Liver (tissue), 9 donors: Measurements from ENCODE around the gene DDX20. TPM values are rescaled to one million over a fixed set of nuclear protein-coding genes. Genes with fewer than 3 reads are reported as not detected.

Experiments used
- DNase-seq: peaks from one replicate; pipeline ENCODE4 v3.0.0-alpha.2; 2017; ENCODE audit warnings: low spot score
- H3K27ac ChIP-seq, 2 donors: one replicate each; pipeline ENCODE4 v1.7.0; 2013; ENCODE audit warnings: inconsistent platforms in 2 of 2, low read length in 2 of 2, control low read depth in 1 of 2, low read depth in 1 of 2, mild to moderate bottlenecking in 1 of 2
- H3K27me3 ChIP-seq, 4 donors: one replicate each; pipeline versions ENCODE4 v1.6.1 to v1.7.0; 2013; ENCODE audit warnings: low read length in 3 of 4, inconsistent platforms in 1 of 4, mild to moderate bottlenecking in 1 of 4, moderate library complexity in 1 of 4; ENCODE audit not compliant: control insufficient read depth in 4 of 4, insufficient read depth in 4 of 4
- H3K36me3 ChIP-seq, 4 donors: one replicate each; pipeline versions ENCODE4 v1.6.1 to v1.7.0; 2013; ENCODE audit warnings: low read length in 3 of 4, mild to moderate bottlenecking in 3 of 4, low read depth in 1 of 4, moderate library complexity in 1 of 4; ENCODE audit not compliant: control insufficient read depth in 4 of 4, insufficient read depth in 3 of 4
- H3K4me1 ChIP-seq, 4 donors: one replicate each; pipeline versions ENCODE4 v1.6.1 to v1.7.0; 2013; ENCODE audit warnings: low read length in 3 of 4, mild to moderate bottlenecking in 3 of 4, moderate library complexity in 1 of 4; ENCODE audit not compliant: control insufficient read depth in 4 of 4, insufficient read depth in 4 of 4
- H3K4me3 ChIP-seq, 3 donors: one replicate each; pipeline versions ENCODE4 v1.6.1 to v1.7.0; 2013; ENCODE audit warnings: low read length in 3 of 3, control low read depth in 1 of 3, low read depth in 1 of 3, mild to moderate bottlenecking in 1 of 3
- H3K9ac ChIP-seq, 2 donors: one replicate each; pipeline ENCODE4 v1.7.0; 2013; ENCODE audit warnings: low read length in 2 of 2, mild to moderate bottlenecking in 2 of 2, moderate library complexity in 2 of 2, control low read depth in 1 of 2, low read depth in 1 of 2
- H3K9me3 ChIP-seq, 4 donors: one replicate each; pipeline versions ENCODE4 v1.6.1 to v1.7.0; 2013; ENCODE audit warnings: low read length in 3 of 4; ENCODE audit not compliant: control insufficient read depth in 4 of 4
- CTCF ChIP-seq: fragments of 150-350 bp; IDR thresholded peaks from 2 replicates; pipeline ENCODE4 v1.5.1; 2017; ENCODE audit warnings: improper control_type of control experiment, low read depth, low read length; ENCODE audit not compliant: missing input control
- EGR1 ChIP-seq, 2 donors: IDR thresholded peaks; 2 replicates each; pipeline ENCODE4 v1.6.1; 2016 to 2018; ENCODE audit warnings: antibody characterized with exemption in 2 of 2, low read depth in 2 of 2
- FOXA1 ChIP-seq: IDR thresholded peaks from 2 replicates; pipeline ENCODE4 v1.6.1; 2016; ENCODE audit warnings: antibody characterized with exemption
- FOXA2 ChIP-seq: IDR thresholded peaks from 2 replicates; pipeline ENCODE4 v1.6.1; 2016; ENCODE audit warnings: antibody characterized with exemption
- GABPA ChIP-seq, 2 donors: IDR thresholded peaks in 1 of 2; conservative IDR thresholded peaks in 1 of 2; 2 replicates each; pipeline ENCODE4 v1.6.1; 2016; ENCODE audit warnings: antibody characterized with exemption in 2 of 2, mild to moderate bottlenecking in 1 of 2, moderate library complexity in 1 of 2
- HNF4A ChIP-seq, 2 donors: conservative IDR thresholded peaks; 2 replicates each; pipeline ENCODE4 v1.6.1; 2016; ENCODE audit warnings: antibody characterized with exemption in 2 of 2, mild to moderate bottlenecking in 2 of 2
- HNF4G ChIP-seq: IDR thresholded peaks from 2 replicates; pipeline ENCODE4 v1.6.1; 2016; ENCODE audit warnings: antibody characterized with exemption
- JUND ChIP-seq, 2 donors: IDR thresholded peaks; 2 replicates each; pipeline ENCODE4 v1.6.1; 2016; ENCODE audit warnings: antibody characterized with exemption in 2 of 2
- NR2F2 ChIP-seq: IDR thresholded peaks from 2 replicates; pipeline ENCODE4 v1.6.1; 2016; ENCODE audit warnings: antibody characterized with exemption
- RAD21 ChIP-seq, 2 donors: IDR thresholded peaks; 2 replicates each; pipeline ENCODE4 v1.6.1; 2016; ENCODE audit warnings: antibody characterized with exemption in 2 of 2, mild to moderate bottlenecking in 2 of 2
- SP1 ChIP-seq: IDR thresholded peaks from 2 replicates; pipeline ENCODE4 v1.6.1; 2018; ENCODE audit warnings: antibody characterized with exemption, mild to moderate bottlenecking
- TAF1 ChIP-seq: conservative IDR thresholded peaks from 2 replicates; pipeline ENCODE4 v1.6.1; 2016; ENCODE audit warnings: antibody characterized with exemption, mild to moderate bottlenecking
- YY1 ChIP-seq: IDR thresholded peaks from 2 replicates; pipeline ENCODE4 v1.6.1; 2016; ENCODE audit warnings: antibody characterized with exemption, mild to moderate bottlenecking
- WGBS: extraction: QIAGEN DNeasy Blood & Tissue Kit; methylation state at CpG from one replicate; pipeline ENCODE4 v1.1.7; 2013; 5-methylcytosine and 5-hydroxymethylcytosine counted together
- polyA plus RNA-seq, 2 donors: library from polyadenylated mRNA; stranded (reverse) in 1 of 2; unstranded in 1 of 2; fragments of 200-250 nt in 1 of 2; fragments of >200 nt in 1 of 2; fragmentation: Nextera tagmentation in 1 of 2; extraction: Ambion mirVana in 1 of 2; gene quantifications; one replicate each; pipeline versions ENCODE4 v1.2.1 to v1.2.3, GENCODE V29; 2013 to 2015
- total RNA-seq, 2 donors: library from RNA; depleted of rRNA; stranded (reverse); fragments of >200 nt; gene quantifications; one replicate each; pipeline ENCODE4 v1.2.3, GENCODE V29; 2014
- TF ChIP-seq, protein P1 (sequence below): IDR thresholded peaks from 2 replicates; pipeline ENCODE4 v1.6.1; 2016; ENCODE audit warnings: antibody characterized with exemption, mild to moderate bottlenecking
- TF ChIP-seq, protein P2 (sequence below): IDR thresholded peaks from 2 replicates; pipeline ENCODE4 v1.6.1; 2016; ENCODE audit warnings: antibody characterized with exemption
- donor health status: healthy.
- donor health status: healthy.
- donor health status: healthy.
- donor health status: healthy.
- donor health status: healthy.

Gene DDX20
- total and polyA plus RNA-seq, 4 donors: 2.3 to 8.6 (median 4.6) TPM

DNA sequence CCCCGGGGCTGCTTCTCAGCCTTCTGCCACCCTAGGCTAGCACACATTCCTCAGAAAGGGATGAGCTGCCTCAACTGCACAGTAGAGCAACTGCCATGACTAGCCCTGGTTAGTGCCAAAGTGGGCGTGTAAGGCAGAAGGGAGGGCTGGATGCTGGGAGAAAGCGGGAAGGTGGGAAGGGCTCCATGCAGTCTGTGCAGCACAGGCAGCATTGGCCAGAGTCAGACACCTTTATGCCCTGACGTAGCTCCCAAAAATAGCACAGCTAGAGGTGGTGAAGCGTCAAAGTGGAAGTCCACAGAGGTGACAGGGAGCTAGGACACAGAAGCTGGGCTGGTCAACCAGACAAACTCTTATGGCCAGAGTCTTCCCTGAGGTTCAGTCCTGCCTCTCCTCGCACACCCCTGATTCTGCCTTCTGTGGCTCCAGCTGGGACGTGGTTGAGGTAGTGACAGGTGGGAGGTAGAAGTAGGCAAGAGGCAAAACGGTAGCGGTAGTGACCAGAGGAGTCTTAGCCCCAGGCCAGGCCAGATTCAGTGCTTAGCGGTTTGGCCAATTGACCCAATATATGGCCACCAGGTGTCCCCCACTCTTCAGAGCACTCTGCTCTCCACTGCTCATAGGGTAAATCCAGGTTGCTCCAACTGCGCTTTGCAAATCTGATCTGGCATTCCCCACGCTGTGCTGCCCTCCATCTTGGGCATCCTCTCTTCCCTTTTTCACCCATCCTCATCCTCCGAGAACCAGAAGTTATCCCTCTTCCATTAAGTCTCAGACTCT, 45.6 kb downstream of the DDX20 start:
- H3K9ac ChIP-seq: no peak overlapping the region
- peak; percentile 14 for TF ChIP-seq CTCF
- TF ChIP-seq RAD21 (IDR thresholded peaks at IDR 0.05): peak; percentile 35 to 64
- TF ChIP-seq TAF1: no peak
- no peaks in the 10 kb centered on the region for H3K9me3 ChIP-seq
- DNase-seq: no peak
- H3K27ac ChIP-seq: no peak overlapping the region
- WGBS: 91% methylated on average over 13 of the region's 13 CpGs
- H3K4me3 ChIP-seq: no peak overlapping the region
- H3K4me1 ChIP-seq: no peaks in the 10 kb centered on the region
- no peaks in the 10 kb centered on the region for H3K27me3 ChIP-seq
- no peaks in the 10 kb centered on the region for H3K36me3 ChIP-seq

DNA sequence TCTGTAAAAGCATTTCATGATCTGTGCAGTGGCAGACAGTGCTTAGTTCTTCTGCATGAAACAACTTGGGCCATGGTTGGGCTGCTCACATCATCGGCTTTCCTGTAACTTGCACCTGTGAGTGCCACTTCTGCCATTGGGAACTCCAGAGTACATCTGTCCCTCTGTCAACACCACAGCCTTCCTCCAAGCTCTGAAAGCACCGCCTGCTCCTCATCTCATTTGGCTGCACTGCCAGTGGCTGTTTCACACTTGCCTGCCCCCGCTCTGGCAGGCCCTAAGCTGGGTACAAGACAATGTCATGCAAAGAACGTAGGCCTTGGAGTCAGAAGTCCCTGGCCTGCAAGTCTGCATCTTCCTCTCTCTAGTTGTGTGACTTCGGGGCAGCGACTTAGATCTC, 46.4 kb downstream of the DDX20 start:
- 93% methylated on average over 6 of the region's 6 CpGs for WGBS
- Histone ChIP-seq H3K9me3 (no peaks in the 10 kb centered on the region), H3K27me3 (no peaks in the 10 kb centered on the region), H3K36me3 (no peaks in the 10 kb centered on the region), H3K4me1 (no peaks in the 10 kb centered on the region), H3K4me3 (no peak overlapping the region), H3K9ac (no peak overlapping the region), H3K27ac (no peak overlapping the region)
- TF ChIP-seq NR2F2 (no peak), FOXA1 (no peak), HNF4A (conservative IDR thresholded peaks at IDR 0.05) (no peak), YY1 (no peak), TAF1 (no peak), EGR1 (IDR thresholded peaks at IDR 0.05; ENCODE audit: low read depth in 2 of 2) (no peak), JUND (IDR thresholded peaks at IDR 0.05) (no peak), HNF4G (no peak), SP1 (no peak)
- TF ChIP-seq, protein P1, sequence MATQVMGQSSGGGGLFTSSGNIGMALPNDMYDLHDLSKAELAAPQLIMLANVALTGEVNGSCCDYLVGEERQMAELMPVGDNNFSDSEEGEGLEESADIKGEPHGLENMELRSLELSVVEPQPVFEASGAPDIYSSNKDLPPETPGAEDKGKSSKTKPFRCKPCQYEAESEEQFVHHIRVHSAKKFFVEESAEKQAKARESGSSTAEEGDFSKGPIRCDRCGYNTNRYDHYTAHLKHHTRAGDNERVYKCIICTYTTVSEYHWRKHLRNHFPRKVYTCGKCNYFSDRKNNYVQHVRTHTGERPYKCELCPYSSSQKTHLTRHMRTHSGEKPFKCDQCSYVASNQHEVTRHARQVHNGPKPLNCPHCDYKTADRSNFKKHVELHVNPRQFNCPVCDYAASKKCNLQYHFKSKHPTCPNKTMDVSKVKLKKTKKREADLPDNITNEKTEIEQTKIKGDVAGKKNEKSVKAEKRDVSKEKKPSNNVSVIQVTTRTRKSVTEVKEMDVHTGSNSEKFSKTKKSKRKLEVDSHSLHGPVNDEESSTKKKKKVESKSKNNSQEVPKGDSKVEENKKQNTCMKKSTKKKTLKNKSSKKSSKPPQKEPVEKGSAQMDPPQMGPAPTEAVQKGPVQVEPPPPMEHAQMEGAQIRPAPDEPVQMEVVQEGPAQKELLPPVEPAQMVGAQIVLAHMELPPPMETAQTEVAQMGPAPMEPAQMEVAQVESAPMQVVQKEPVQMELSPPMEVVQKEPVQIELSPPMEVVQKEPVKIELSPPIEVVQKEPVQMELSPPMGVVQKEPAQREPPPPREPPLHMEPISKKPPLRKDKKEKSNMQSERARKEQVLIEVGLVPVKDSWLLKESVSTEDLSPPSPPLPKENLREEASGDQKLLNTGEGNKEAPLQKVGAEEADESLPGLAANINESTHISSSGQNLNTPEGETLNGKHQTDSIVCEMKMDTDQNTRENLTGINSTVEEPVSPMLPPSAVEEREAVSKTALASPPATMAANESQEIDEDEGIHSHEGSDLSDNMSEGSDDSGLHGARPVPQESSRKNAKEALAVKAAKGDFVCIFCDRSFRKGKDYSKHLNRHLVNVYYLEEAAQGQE: no peak
- no peak for DNase-seq

DNA sequence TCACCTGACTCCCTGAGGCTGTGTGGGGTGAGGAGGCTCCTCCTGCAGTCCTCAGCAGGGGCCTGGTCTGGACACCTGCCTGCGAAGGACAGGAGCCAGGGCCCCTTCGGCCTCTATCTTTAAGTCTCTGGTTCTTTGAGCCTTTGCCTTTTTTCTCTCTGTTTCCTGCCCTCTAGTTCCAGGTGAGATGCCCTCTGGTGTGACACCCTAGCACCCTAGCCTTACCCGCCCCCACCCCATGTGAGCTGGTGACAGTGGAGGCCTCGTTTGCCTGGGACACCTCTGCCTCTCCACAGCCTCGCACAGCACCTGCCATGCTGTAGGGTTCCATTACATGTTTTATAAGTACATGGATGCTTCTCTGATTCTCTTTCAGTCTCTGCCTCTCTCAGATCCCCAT, 47.3 kb downstream of the DDX20 start:
- 95% methylated on average over 5 of the region's 5 CpGs for WGBS
- TF ChIP-seq JUND (IDR thresholded peaks at IDR 0.05) (no peak), FOXA1 (no peak), SP1 (no peak), CTCF (no peak), FOXA2 (no peak), GABPA (IDR thresholded peaks at IDR 0.05 in 1 of 2, conservative IDR thresholded peaks at IDR 0.05 in 1 of 2) (no peak)
- TF ChIP-seq, protein P2, sequence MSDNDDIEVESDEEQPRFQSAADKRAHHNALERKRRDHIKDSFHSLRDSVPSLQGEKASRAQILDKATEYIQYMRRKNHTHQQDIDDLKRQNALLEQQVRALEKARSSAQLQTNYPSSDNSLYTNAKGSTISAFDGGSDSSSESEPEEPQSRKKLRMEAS: no peak
- TF ChIP-seq, protein P1: no peak

More for the DNA sequence above, 47.3 kb downstream of the DDX20 start:
- Histone ChIP-seq H3K27ac (no peak overlapping the region), H3K4me3 (no peak overlapping the region), H3K27me3 (no peaks in the 10 kb centered on the region), H3K36me3 (no peaks in the 10 kb centered on the region), H3K4me1 (no peaks in the 10 kb centered on the region), H3K9ac (no peak overlapping the region), H3K9me3 (no peaks in the 10 kb centered on the region)
- no peak for DNase-seq
